Naive thymus-derived CD4-positive, alpha-beta T cell (primary cell): ENCODE results near the gene THAP10. TPM values are rescaled to one million over a fixed set of nuclear protein-coding genes. Genes with fewer than 3 reads are reported as not detected.
A peak's percentile ranks its signal among the peaks of the same experiment; 100 is the strongest.

Source experiments
- ATAC-seq: fragments of 150-1000 bp; cut with Tn5 transposase; 2 replicates; pipeline ENCODE4 v1.10.0; 2021; ENCODE audit warnings: mild to moderate bottlenecking, moderate library complexity
- CTCF ChIA-PET: fragments of 350-600 bp; sonication (Branson Sonifier 250); formaldehyde crosslinking; loops from one replicate; lab custom pipeline; 2021; ENCODE audit warnings: antibody characterized with exemption; lab: Charles Lee
- POLR2A ChIA-PET: fragments of 350-600 bp; sonication (Branson Sonifier 250); formaldehyde crosslinking; loops from one replicate; lab custom pipeline; 2021; ENCODE audit warnings: antibody characterized with exemption, inconsistent platforms; lab: Charles Lee
- DNase-seq, 9 donors: peaks; one replicate each; pipeline versions ENCODE4 v3.0.0 to v3.0.0-alpha.2; 2020 to 2022; ENCODE audit warnings: mixed read lengths in 1 of 9
- H3K27ac ChIP-seq: one replicate; pipeline ENCODE4 v1.7.0; 2013; ENCODE audit warnings: mild to moderate bottlenecking, low read depth, low read length, moderate library complexity
- H3K27me3 ChIP-seq, 2 donors: one replicate each; pipeline ENCODE4 v1.7.0; 2013; ENCODE audit warnings: low read length in 2 of 2, mild to moderate bottlenecking in 2 of 2, moderate library complexity in 2 of 2; ENCODE audit not compliant: control insufficient read depth in 2 of 2, insufficient read depth in 2 of 2
- H3K36me3 ChIP-seq, 3 experiments: 1 replicate in 2 of 3; 2 replicates in 1 of 3; pipeline ENCODE4 v1.7.0; 2013; ENCODE audit warnings: low read length in 3 of 3, mild to moderate bottlenecking in 3 of 3, moderate library complexity in 1 of 3; ENCODE audit not compliant: insufficient read depth in 3 of 3, control insufficient read depth in 2 of 3
- H3K4me1 ChIP-seq, 2 donors: one replicate each; pipeline ENCODE4 v1.7.0; 2013; ENCODE audit warnings: low read length in 2 of 2, mild to moderate bottlenecking in 2 of 2, moderate library complexity in 1 of 2; ENCODE audit not compliant: control insufficient read depth in 2 of 2, insufficient read depth in 2 of 2
- H3K4me3 ChIP-seq: 2 replicates; pipeline ENCODE4 v1.7.0; 2013; ENCODE audit warnings: mild to moderate bottlenecking, low read length
- H3K9me3 ChIP-seq, 3 experiments: 1 replicate in 2 of 3; 2 replicates in 1 of 3; pipeline ENCODE4 v1.7.0; 2013; ENCODE audit warnings: low read length in 3 of 3; ENCODE audit not compliant: control insufficient read depth in 2 of 3
- H3K27ac Mint-ChIP-seq, 9 donors: one replicate each; pipeline ENCODE4 v1.8.0; 2020 to 2022; ENCODE audit warnings: mixed read lengths in 9 of 9, mild to moderate bottlenecking in 8 of 9, moderate library complexity in 5 of 9, inconsistent platforms in 2 of 9
- H3K27me3 Mint-ChIP-seq, 5 donors: one replicate each; pipeline ENCODE4 v1.8.0; 2021 to 2022; ENCODE audit warnings: mixed read lengths in 5 of 5, mild to moderate bottlenecking in 1 of 5
- H3K36me3 Mint-ChIP-seq, 5 donors: one replicate each; pipeline ENCODE4 v1.8.0; 2020 to 2022; ENCODE audit warnings: mixed read lengths in 5 of 5, mild to moderate bottlenecking in 3 of 5, inconsistent platforms in 1 of 5
- H3K4me1 Mint-ChIP-seq, 7 donors: one replicate each; pipeline ENCODE4 v1.8.0; 2020 to 2022; ENCODE audit warnings: mixed read lengths in 7 of 7, mild to moderate bottlenecking in 3 of 7, inconsistent platforms in 1 of 7
- H3K4me3 Mint-ChIP-seq, 10 donors: one replicate each; pipeline ENCODE4 v1.8.0; 2020 to 2022; ENCODE audit warnings: mild to moderate bottlenecking in 10 of 10, mixed read lengths in 10 of 10, moderate library complexity in 6 of 10, inconsistent platforms in 2 of 10
- H3K9me3 Mint-ChIP-seq, 11 donors: one replicate each; pipeline ENCODE4 v1.8.0; 2020 to 2022; ENCODE audit warnings: mixed read lengths in 11 of 11, mild to moderate bottlenecking in 4 of 11, inconsistent platforms in 1 of 11, moderate library complexity in 1 of 11
- intact Hi-C, 2 donors: fragments of 100-400 bp; cut with micrococcal nuclease; formaldehyde crosslinking; loops; one replicate each; pipeline ENCODE4 v1.15.1; 2023
- polyA plus RNA-seq, 2 donors: library from polyadenylated mRNA; unstranded; fragments of 300-500 nt; fragmentation: Illumina TruSeq; gene quantifications; one replicate each; pipeline ENCODE4 v1.2.3, GENCODE V29; 2021
- total RNA-seq, 6 experiments: library from RNA in 5 of 6; stranded (reverse) in 5 of 6; gene quantifications; 1 replicate in 5 of 6; 2 replicates in 1 of 6; pipeline ENCODE4 v1.2.3 and lab custom pipeline; 2021 to 2026

The THAP10 gene
- total RNA-seq (under 1 TPM in 1 of 5 experiments, not detected in 4; 0.24 TPM), polyA plus RNA-seq (not detected), total RNA-seq (lab: John Stamatoyannopoulos, UW) (not detected)

DNA sequence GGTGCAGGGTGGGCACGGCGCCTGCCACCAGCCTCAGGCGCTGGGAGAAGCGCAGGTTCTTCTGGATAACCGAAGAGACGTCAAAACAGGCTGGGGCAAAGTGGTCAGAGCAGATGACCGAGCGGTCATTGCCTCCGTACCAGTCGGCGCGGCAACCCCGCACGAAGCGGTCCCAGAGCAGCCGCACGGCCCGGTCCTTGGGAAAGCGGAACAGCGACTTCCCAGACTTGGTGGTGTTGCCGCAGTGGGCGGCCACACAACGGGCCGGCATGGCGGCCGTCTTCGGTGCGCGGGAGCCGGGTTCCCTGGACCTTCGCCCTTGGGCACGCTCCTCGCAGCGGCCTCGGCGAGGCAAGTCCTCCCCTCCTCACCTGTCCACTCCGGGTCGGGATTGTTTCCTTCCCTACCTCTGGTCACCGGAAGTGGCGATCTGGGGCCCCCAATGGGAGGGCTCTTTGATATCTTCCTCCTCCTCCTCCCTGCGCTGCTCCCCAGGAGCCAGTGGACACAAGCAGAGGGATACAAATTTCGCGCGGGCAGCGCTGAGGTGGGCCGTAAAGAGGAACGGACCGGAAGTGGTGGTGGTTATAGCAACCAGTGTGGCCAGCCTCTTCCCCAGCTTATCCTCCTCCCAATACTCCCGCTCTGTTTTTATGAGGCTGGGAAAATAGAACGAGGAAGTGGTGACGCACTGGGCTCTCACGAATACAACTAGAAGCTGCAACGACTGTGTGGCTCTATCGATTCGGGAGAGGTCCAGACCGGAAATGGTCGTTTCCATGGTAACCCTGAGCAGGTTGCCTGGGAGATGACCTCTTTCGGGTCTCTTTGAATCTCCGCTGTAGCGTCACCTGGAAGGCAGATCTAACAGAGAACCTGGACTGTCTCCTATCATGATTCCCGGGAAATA lies at the start of gene THAP10, which contains the start of gene LRRC49:
THAP10 (minus strand) TSS at position 432 of the 910 bp plus-strand sequence; CDS start at position 271, 161 bp downstream.
LRRC49 (plus strand) TSS at position 825 of the 910 bp plus-strand sequence; CDS start at position 894, 69 bp downstream.
- Mint-ChIP-seq H3K36me3 (peaks cover 0 to 4% (median 0%) of the 10 kb centered on the region in 5 donors), H3K27me3 (peaks cover 60 to 70% (median 65%) of the 10 kb centered on the region in 5 donors), H3K9me3 (peaks cover 0 to 13% (median 0%) of the 10 kb centered on the region in 11 donors), H3K4me3 (peak within 1 kb of the TSS; percentile 74 to 89 (median 82)), H3K27ac (peak within 1 kb of the TSS in 2 of 9 donors; percentile 23 to 54), H3K4me1 (peaks cover 10 to 20% (median 12%) of the 10 kb centered on the region in 7 donors)
- Histone ChIP-seq H3K4me3 (peak within 1 kb of the TSS; percentile 59), H3K9me3 (no peaks in the 10 kb centered on the region), H3K27me3 (peaks cover 0 to 17% of the 10 kb centered on the region in 2 donors), H3K4me1 (peaks cover 0 to 10% of the 10 kb centered on the region in 2 donors), H3K27ac (no peak within 1 kb of the TSS), H3K36me3 (no peaks in the 10 kb centered on the region)
- CTCF ChIA-PET: no interaction called here
- POLR2A ChIA-PET: no interaction called here
- ATAC-seq (peak; percentile 55), DNase-seq (peak in 2 of 9 donors; percentile 1 to 29)
- intact Hi-C loops: no loop called here

DNA sequence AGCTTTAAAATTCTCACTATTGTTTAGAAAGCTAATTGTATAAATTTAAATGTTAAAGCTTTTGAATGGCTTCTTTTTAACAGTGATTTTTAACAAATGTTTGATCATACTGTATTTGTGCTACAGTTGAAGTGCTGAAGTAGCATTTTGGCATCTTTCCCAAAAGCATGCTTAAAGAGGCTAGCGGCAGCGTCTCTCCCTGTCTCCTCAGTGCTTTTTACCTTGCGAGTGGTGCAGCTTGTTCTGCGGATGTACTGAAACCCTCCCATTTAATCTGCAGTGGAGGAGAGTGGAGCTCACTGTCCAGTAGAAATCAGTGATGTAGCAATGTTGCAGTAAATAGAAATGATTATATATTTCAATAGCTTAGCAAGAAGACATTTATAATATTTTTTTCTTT lies 44.1 kb upstream of the THAP10 start:
- H3K4me3 ChIP-seq: no peak overlapping the region
- no peaks in the 10 kb centered on the region for H3K36me3 ChIP-seq
- H3K27me3 Mint-ChIP-seq: peaks cover 19 to 40% (median 27%) of the 10 kb centered on the region in 5 donors
- no peaks in the 10 kb centered on the region for H3K27me3 ChIP-seq
- no peaks in the 10 kb centered on the region for H3K9me3 ChIP-seq
- ATAC-seq (no peak), DNase-seq (no peak)
- H3K9me3 Mint-ChIP-seq: no peaks in the 10 kb centered on the region
- H3K36me3 Mint-ChIP-seq: no peaks in the 10 kb centered on the region
- POLR2A ChIA-PET: no interaction called here
- no peaks in the 10 kb centered on the region for H3K4me1 Mint-ChIP-seq
- CTCF ChIA-PET: no interaction called here
- H3K27ac ChIP-seq: no peak overlapping the region
- intact Hi-C loops: no loop called here
- no peak overlapping the region for H3K4me3 Mint-ChIP-seq
- H3K27ac Mint-ChIP-seq: no peak overlapping the region
- no peaks in the 10 kb centered on the region for H3K4me1 ChIP-seq

DNA sequence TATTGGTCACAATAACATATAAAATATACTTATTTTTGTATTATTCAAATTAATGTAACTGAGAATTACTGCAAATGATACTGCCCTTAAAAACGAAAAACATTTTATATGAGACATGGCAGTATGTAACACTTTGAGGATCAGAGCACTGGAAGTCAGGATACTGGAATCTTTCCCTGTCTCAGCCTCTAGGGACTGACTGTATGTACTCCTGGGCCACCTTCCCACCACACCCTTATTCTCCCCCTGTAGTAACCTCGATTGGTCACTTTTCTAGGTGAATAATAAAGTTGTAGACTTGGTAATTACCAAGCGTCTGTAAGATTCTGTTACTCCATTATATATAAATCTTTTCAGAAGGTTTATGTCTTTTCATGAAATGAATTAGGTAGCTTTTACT lies 43.4 kb upstream of the THAP10 start:
- no peaks in the 10 kb centered on the region for H3K4me1 ChIP-seq
- no peak overlapping the region for H3K4me3 ChIP-seq
- Mint-ChIP-seq H3K36me3 (peaks cover 0 to 3% (median 0%) of the 10 kb centered on the region in 5 donors), H3K27ac (no peak overlapping the region), H3K4me1 (no peaks in the 10 kb centered on the region), H3K27me3 (peaks cover 23 to 34% (median 27%) of the 10 kb centered on the region in 5 donors), H3K9me3 (peaks cover 0 to 3% (median 0%) of the 10 kb centered on the region in 11 donors), H3K4me3 (no peak overlapping the region)
- DNase-seq (no peak), ATAC-seq (no peak)
- intact Hi-C loops: no loop called here
- ChIA-PET POLR2A (no interaction called here), CTCF (no interaction called here)
- H3K9me3 ChIP-seq: no peaks in the 10 kb centered on the region
- H3K27me3 ChIP-seq: no peaks in the 10 kb centered on the region
- no peak overlapping the region for H3K27ac ChIP-seq
- H3K36me3 ChIP-seq: no peaks in the 10 kb centered on the region

DNA sequence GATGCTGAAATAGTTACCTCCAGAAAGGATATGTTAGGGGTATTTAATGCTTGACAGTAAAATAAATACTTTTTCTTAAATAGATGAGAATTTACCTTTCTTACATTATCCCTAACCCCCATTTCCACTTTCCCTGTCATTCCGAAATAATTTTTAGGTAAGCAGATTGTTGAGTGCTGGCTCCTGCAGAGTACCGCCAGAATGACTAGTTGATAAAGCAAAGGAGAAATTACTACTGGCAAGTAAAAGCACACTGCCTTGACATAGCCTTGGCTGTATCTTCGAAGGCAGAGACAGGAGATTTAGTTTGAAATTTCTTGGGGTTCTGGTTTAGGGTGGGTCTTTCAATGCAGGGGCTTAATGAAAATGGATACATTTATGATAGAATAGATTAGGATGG lies 41.2 kb upstream of the THAP10 start:
- Mint-ChIP-seq H3K36me3 (peaks cover 0 to 3% (median 0%) of the 10 kb centered on the region in 5 donors), H3K4me3 (no peak overlapping the region), H3K27ac (no peak overlapping the region), H3K4me1 (no peaks in the 10 kb centered on the region), H3K27me3 (peaks cover 22 to 41% (median 35%) of the 10 kb centered on the region in 5 donors), H3K9me3 (peaks cover 0 to 3% (median 0%) of the 10 kb centered on the region in 11 donors)
- no peaks in the 10 kb centered on the region for H3K4me1 ChIP-seq
- no peaks in the 10 kb centered on the region for H3K36me3 ChIP-seq
- CTCF ChIA-PET: no interaction called here
- ATAC-seq (no peak), DNase-seq (no peak)
- intact Hi-C loops: no loop called here
- H3K9me3 ChIP-seq: no peaks in the 10 kb centered on the region
- H3K4me3 ChIP-seq: no peak overlapping the region
- H3K27ac ChIP-seq: no peak overlapping the region
- no peaks in the 10 kb centered on the region for H3K27me3 ChIP-seq
- POLR2A ChIA-PET: no interaction called here

DNA sequence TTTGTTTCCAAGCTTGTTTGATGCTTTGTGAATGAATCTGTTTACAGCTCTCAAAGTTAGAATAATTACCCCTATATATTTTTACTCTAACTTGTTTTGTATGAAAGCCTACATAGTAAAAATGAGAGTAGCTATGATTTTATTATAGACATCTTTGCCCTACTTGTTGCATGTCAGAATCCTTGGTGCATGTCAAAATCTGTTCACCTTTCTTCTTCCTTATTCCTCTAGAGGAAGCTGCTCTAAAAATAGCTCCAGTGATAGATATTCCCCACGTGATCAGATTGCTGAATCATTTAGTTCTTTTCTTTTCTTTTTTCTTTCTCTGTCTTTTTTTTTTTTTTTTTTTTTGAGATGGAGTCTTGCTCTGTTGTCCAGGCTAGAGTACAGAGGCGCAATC lies 40.2 kb upstream of the THAP10 start:
- H3K9me3 Mint-ChIP-seq: peaks cover 0 to 5% (median 0%) of the 10 kb centered on the region in 11 donors
- ATAC-seq: no peak
- CTCF ChIA-PET: no interaction called here

DNA sequence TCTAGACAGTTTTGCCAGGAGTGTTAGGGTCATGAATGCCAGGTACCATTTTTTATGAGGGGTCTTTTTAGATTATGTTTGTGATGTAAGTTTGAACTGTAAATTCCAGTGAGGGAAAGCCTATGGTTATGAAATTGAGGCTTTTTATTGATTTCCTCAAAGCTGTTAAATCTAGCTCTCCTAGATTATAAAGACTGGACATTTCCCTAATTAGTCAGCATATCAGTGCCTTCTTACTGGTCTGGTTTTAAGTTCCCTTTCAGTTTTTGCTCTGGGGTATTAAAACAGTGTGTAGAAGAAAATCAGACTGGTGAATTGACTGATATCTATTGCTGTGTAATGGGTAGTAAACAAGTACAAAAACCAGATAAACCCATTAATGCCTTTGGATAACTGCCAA lies 39.6 kb upstream of the THAP10 start:
- no peak for ATAC-seq
- H3K27me3 ChIP-seq: no peaks in the 10 kb centered on the region
- no peaks in the 10 kb centered on the region for H3K4me1 Mint-ChIP-seq
- H3K27ac Mint-ChIP-seq: no peak overlapping the region
- peaks cover 0 to 5% (median 0%) of the 10 kb centered on the region in 11 donors for H3K9me3 Mint-ChIP-seq
- H3K27ac ChIP-seq: no peak overlapping the region
- no peaks in the 10 kb centered on the region for H3K9me3 ChIP-seq
- H3K36me3 ChIP-seq: no peaks in the 10 kb centered on the region
- ChIA-PET CTCF (no interaction called here), POLR2A (no interaction called here)
- H3K4me1 ChIP-seq: no peaks in the 10 kb centered on the region
- H3K27me3 Mint-ChIP-seq: peaks cover 21 to 45% (median 44%) of the 10 kb centered on the region in 5 donors
- no peak for DNase-seq
- peaks cover 0 to 3% (median 0%) of the 10 kb centered on the region in 5 donors for H3K36me3 Mint-ChIP-seq
- H3K4me3 Mint-ChIP-seq: no peak overlapping the region
- intact Hi-C loops: no loop called here
- no peak overlapping the region for H3K4me3 ChIP-seq

More for the DNA sequence above, 40.2 kb upstream of the THAP10 start:
- Histone ChIP-seq H3K36me3 (no peaks in the 10 kb centered on the region), H3K27ac (no peak overlapping the region), H3K27me3 (no peaks in the 10 kb centered on the region), H3K9me3 (no peaks in the 10 kb centered on the region), H3K4me1 (no peaks in the 10 kb centered on the region), H3K4me3 (no peak overlapping the region)
- Mint-ChIP-seq H3K36me3 (peaks cover 0 to 3% (median 0%) of the 10 kb centered on the region in 5 donors), H3K27ac (no peak overlapping the region), H3K27me3 (peaks cover 20 to 45% (median 40%) of the 10 kb centered on the region in 5 donors), H3K4me3 (no peak overlapping the region), H3K4me1 (no peaks in the 10 kb centered on the region)
- POLR2A ChIA-PET: no interaction called here
- intact Hi-C loops: no loop called here
- no peak for DNase-seq
